ENCODE data around the gene RGS3. TPM values are rescaled to one million over a fixed set of nuclear protein-coding genes. Genes with fewer than 3 reads are reported as not detected.

RGS3 gene
- total RNA-seq, 4 donors from 2014 or later, result 10.5 to 18.2 (median 12.8) TPM

DNA sequence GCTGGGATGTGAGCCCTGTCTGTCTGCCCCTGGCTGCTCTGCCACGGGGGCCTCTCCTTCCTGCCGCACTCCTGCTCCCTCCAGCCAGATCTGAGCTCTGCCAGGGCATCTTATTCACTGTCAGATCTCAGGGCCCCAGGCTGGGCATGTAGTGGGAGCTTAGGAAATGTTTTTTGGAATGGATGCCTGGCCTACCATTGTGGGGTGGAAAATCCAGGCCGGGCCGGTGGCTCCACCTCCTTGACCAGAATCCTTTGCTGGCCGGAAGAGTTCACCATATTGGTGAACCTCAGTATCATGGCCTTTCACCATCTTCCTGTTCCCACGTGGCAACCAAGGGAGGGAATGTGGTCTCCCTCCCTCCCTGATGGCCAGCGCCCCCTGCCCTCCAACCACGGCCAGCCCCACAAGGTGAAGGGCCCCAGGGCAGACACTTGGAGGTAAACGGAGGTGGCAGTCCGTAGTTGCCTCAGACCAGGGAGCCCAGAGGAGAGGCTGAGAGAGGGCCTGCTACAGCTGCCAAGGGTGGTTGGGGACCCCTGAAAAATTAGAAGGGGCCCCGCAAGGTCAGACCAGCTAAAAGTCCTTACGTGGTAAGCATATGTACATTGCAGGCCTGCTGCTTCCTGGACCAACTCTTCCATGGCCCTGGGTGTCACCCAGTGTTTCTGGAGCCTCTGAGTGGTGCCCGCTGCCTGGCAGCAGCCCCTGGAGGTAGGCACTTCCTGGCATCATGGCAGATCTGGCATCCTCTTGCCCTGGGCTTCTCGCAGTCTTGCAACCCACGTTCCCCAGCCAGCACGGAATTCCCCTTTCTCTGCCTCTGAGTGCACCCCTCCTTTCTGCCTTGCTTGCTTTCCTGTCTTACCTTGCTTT is 153.3 kb downstream of the RGS3 start:
- TF ChIP-seq POLR2A (IDR thresholded peaks at IDR 0.05), result no peak
- TF ChIP-seq, protein P1, sequence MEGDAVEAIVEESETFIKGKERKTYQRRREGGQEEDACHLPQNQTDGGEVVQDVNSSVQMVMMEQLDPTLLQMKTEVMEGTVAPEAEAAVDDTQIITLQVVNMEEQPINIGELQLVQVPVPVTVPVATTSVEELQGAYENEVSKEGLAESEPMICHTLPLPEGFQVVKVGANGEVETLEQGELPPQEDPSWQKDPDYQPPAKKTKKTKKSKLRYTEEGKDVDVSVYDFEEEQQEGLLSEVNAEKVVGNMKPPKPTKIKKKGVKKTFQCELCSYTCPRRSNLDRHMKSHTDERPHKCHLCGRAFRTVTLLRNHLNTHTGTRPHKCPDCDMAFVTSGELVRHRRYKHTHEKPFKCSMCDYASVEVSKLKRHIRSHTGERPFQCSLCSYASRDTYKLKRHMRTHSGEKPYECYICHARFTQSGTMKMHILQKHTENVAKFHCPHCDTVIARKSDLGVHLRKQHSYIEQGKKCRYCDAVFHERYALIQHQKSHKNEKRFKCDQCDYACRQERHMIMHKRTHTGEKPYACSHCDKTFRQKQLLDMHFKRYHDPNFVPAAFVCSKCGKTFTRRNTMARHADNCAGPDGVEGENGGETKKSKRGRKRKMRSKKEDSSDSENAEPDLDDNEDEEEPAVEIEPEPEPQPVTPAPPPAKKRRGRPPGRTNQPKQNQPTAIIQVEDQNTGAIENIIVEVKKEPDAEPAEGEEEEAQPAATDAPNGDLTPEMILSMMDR (IDR thresholded peaks at IDR 0.05), result no peak
- WGBS, 2 donors, result 59 to 70% methylated on average over 15 to 16 of the region's 16 CpGs
- no peak for DNase-seq (ENCODE audit: low spot score in 2 of 2)
- H3K4me3 ChIP-seq (ENCODE audit: low read depth, poor library complexity, severe bottlenecking), result no peak overlapping the region
- intact Hi-C loops (cut with DNase I; ENCODE audit: low total_unique reads), result no loop called here

- no peak overlapping the region for H3K4me3 ChIP-seq (ENCODE audit: low read depth, poor library complexity, severe bottlenecking)
- intact Hi-C loops (cut with DNase I; ENCODE audit: low total_unique reads), result no loop called here
- 62 to 66% methylated on average over 6 of the region's 6 CpGs for WGBS, 2 donors
- TF ChIP-seq, protein P1 (IDR thresholded peaks at IDR 0.05), result no peak
- TF ChIP-seq POLR2A (IDR thresholded peaks at IDR 0.05), result no peak
- DNase-seq (ENCODE audit: low spot score in 2 of 2), result no peak
Observed at GRCh38 chr9:113617550-113617949, 154.0 kb downstream of the RGS3 start.

DNA sequence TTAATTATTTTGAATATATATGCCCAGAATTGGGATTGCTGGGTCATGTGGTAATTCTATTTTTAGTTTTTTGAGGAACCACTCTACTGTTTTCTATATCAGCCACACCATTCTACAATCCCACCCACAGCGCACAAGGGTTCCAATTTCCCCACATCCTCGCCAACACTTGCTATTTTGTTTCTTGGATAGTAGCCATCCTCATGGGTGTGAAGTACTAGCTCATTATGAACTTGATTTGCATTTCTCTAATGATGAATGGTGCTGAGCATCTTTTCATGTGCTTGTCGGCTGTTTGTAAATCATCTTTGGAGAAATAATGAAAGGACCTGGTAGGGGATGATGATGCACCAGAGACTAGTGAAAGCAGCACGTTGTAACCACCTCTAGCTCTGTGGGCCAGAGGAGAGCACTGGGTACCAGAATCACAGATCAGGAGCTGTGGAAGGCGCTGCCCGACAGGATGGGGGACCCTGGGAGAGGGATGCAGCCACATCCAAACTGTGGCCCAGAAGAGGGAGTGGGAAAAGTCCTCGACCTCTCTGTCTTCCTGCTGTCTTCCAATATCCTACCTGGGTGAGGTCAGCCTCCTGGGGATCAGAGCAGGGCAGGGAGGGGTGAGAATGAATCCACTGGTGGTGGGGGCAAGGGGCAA is 155.4 kb downstream of the RGS3 start:
- intact Hi-C loops (cut with DNase I; ENCODE audit: low total_unique reads), result no loop called here
- DNase-seq (ENCODE audit: low spot score in 2 of 2), result peak in 1 of 2 donors; percentile 75

DNA sequence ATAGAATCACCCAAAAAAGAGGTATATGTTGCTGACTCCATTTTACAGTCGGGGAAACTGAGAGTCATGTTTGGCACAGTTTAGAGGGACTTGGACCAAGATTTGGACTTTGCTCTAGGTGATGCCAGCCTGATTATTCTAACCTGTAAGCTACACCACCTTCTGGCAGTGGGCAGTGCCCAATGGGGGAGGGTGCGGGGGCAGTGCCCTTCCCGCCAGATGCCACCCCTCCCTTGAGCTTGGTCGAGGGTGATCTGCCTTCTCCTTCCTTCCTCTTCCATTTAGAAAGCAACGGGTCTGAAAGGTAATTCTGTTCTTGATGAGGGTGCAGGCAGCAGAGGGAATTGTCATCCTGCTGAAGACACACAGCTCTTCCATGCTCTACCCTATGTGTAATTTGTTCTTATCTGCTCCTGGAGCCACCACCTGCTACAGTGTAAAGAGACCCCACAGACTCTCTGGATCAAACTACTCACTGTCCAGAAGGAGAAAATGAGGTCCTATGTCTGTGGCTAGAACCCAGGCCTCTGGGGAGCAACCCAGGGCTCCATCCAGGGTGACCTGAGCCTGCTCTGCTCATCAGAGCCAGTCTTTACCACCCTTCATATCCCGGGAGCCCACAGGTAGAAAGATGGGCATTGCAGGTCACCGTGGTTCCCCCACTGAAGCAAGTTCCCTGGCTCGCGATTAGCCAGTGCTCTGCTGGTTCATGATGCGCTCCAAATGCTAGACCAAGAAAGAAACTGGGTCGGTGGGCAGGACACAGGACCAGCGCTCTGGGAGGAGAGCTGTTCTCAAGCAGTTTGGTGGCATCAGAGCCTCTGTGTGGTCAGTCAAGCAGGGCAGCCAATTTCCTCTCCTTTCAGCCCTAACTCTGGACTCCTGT is 156.2 kb downstream of the RGS3 start:
- WGBS, 2 donors, result 56 to 59% methylated on average over 12 of the region's 12 CpGs
- no peak overlapping the region for H3K4me3 ChIP-seq (ENCODE audit: low read depth, poor library complexity, severe bottlenecking)

More for the DNA sequence above, 155.4 kb downstream of the RGS3 start:
- H3K4me3 ChIP-seq (ENCODE audit: low read depth, poor library complexity, severe bottlenecking), result no peak overlapping the region
- no peak for TF ChIP-seq POLR2A (IDR thresholded peaks at IDR 0.05)
- TF ChIP-seq, protein P1 (IDR thresholded peaks at IDR 0.05), result no peak
- 67 to 75% methylated on average over 7 of the region's 7 CpGs for WGBS, 2 donors

More for the DNA sequence above, 156.2 kb downstream of the RGS3 start:
- TF ChIP-seq POLR2A (IDR thresholded peaks at IDR 0.05), result no peak
- TF ChIP-seq, protein P1 (IDR thresholded peaks at IDR 0.05), result no peak
- intact Hi-C loops (cut with DNase I; ENCODE audit: low total_unique reads), result no loop called here
- DNase-seq (ENCODE audit: low spot score in 2 of 2), result peak in 1 of 2 donors; percentile 83
